HT1080 (cell line): ENCODE measurements around the gene SMG7. TPM values are rescaled to one million over a fixed set of nuclear protein-coding genes. Genes with fewer than 3 reads are reported as not detected.
A peak's percentile ranks its signal among the peaks of the same experiment; 100 is the strongest.
"Not testable (repeated sequence)": the region's sequence is repeated elsewhere in the genome, so short reads cannot be mapped to it uniquely, and the experiment has no call there.

Experiments used
- DNase-seq: peaks from one replicate; pipeline ENCODE4 v3.0.0-alpha.2; 2015; ENCODE audit warnings: low read depth
- polyA plus RNA-seq, 2 experiments: library from polyadenylated mRNA; depleted of rRNA; stranded (reverse); fragments of >200 nt; gene quantifications; 2 replicates each; pipeline ENCODE4 v1.2.3, GENCODE V29; 2015
- total RNA-seq: library from RNA; depleted of rRNA; stranded (reverse); fragments of >200 nt; shearing (Covaris generic); gene quantifications from 2 replicates; pipeline ENCODE4 v1.2.3, GENCODE V29; 2014; rRNA removed

The SMG7 gene
- 14.3 and 19.0 TPM in 2 replicates for total RNA-seq
- polyA plus RNA-seq (2015; cell fraction: cytosol; rRNA removed), result 30.2 and 43.9 TPM in 2 replicates
- 40.1 and 44.4 TPM in 2 replicates for polyA plus RNA-seq (2015; cell fraction: nucleus; rRNA removed)

- DNase-seq, result peak; percentile 32
Measured at GRCh38 chr1:183472488-183473216, at the start of gene SMG7. SMG7 (plus strand) TSS chr1:183472499; CDS start chr1:183472621, 122 bp downstream.

GRCh38 chr1:183423541-183423940 lies 48.8 kb upstream of the SMG7 start:
- DNase-seq, result no peak

GRCh38 chr1:183424691-183425090 lies 47.6 kb upstream of the SMG7 start:
- no peak for DNase-seq

GRCh38 chr1:183427591-183427990 lies 44.7 kb upstream of the SMG7 start:
- DNase-seq, result not testable (repeated sequence)

- DNase-seq, result no peak
Measured at GRCh38 chr1:183431840-183432547, 40.3 kb upstream of the SMG7 start.

GRCh38 chr1:183432548-183432875 lies 39.8 kb upstream of the SMG7 start:
- DNase-seq, result peak; percentile 74

- DNase-seq, result no peak
Measured at GRCh38 chr1:183433703-183434102, 38.6 kb upstream of the SMG7 start.

- DNase-seq, result no peak
Measured at GRCh38 chr1:183435497-183435896, 36.8 kb upstream of the SMG7 start.

- DNase-seq, result no peak
Measured at GRCh38 chr1:183438060-183438459, 34.2 kb upstream of the SMG7 start.

- DNase-seq, result peak; percentile 49
Measured at GRCh38 chr1:183443011-183443410, 29.3 kb upstream of the SMG7 start.

GRCh38 chr1:183443466-183443865 lies 28.8 kb upstream of the SMG7 start:
- no peak for DNase-seq

- DNase-seq, result peak; percentile 82
Measured at GRCh38 chr1:183444243-183444642, 28.1 kb upstream of the SMG7 start.

GRCh38 chr1:183449223-183449770 lies 23.0 kb upstream of the SMG7 start:
- no peak for DNase-seq

- no peak for DNase-seq
Measured at GRCh38 chr1:183450093-183450492, 22.2 kb upstream of the SMG7 start.

- DNase-seq, result peak; percentile 66
Measured at GRCh38 chr1:183454377-183454776, 17.9 kb upstream of the SMG7 start.

GRCh38 chr1:183456826-183457225 lies 15.5 kb upstream of the SMG7 start:
- DNase-seq, result no peak

GRCh38 chr1:183457449-183457848 lies 14.8 kb upstream of the SMG7 start:
- DNase-seq, result no peak

GRCh38 chr1:183460596-183460995 lies 11.7 kb upstream of the SMG7 start:
- no peak for DNase-seq

GRCh38 chr1:183461350-183461749 lies 10.9 kb upstream of the SMG7 start:
- DNase-seq, result peak; percentile 23

GRCh38 chr1:183463566-183463965 lies 8.7 kb upstream of the SMG7 start:
- no peak for DNase-seq

- no peak for DNase-seq
Measured at GRCh38 chr1:183466781-183467180, 5.5 kb upstream of the SMG7 start.

GRCh38 chr1:183467687-183468086 lies 4.6 kb upstream of the SMG7 start:
- DNase-seq, result peak; percentile 78
